ENCODE results near the gene ZNF780B. TPM values are rescaled to one million over a fixed set of nuclear protein-coding genes. Genes with fewer than 3 reads are reported as not detected.

Gene ZNF780B
- total RNA-seq, 1 donor from 2014 or later = 30.5 TPM

DNA sequence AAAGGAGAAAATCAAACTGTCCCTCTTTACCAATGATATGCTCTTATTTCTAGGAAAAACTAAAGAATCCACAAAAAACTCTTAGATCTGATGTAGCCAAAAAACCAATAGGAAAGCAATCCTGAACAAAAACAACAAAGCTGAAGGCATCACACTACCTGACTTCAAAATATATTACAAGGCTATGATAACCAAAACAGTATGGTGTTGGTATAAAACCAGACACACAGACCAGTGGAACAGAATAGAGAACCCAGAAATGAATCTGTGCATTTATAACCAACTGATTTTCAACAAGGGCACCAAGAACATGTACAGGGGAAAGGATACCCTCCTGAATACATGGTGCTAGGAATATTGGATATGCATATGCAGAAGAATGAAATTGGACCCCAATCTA lies 68.9 kb downstream of the ZNF780B start:
- H4K20me1 ChIP-seq (ENCODE audit: low read depth) = no peaks in the 10 kb centered on the region
- peaks cover 87% of the 10 kb centered on the region for H3K79me2 ChIP-seq (ENCODE audit: low read depth)
- no peak overlapping the region for H3K27ac ChIP-seq
- H3K27me3 ChIP-seq = no peaks in the 10 kb centered on the region
- no peaks in the 10 kb centered on the region for H3F3A ChIP-seq (ENCODE audit: low read depth)
- no peak overlapping the region for H2AFZ ChIP-seq (replicated peaks)
- H3K27ac Mint-ChIP-seq = no peak overlapping the region
- H3K4me3 ChIP-seq = no peak overlapping the region
- peaks cover 13% of the 10 kb centered on the region for H3K36me3 ChIP-seq
- H3K9ac ChIP-seq = no peak overlapping the region
- H3K4me3 Mint-ChIP-seq = no peak overlapping the region
- H3K36me3 Mint-ChIP-seq = peaks cover 40% of the 10 kb centered on the region
- H3K4me1 Mint-ChIP-seq = no peaks in the 10 kb centered on the region
- H3K4me1 ChIP-seq = no peaks in the 10 kb centered on the region
- TF ChIP-seq CTCF (IDR thresholded peaks at IDR 0.05) (no peak), EZH2phosphoT487 (IDR thresholded peaks at IDR 0.05) (no peak), EZH2 (IDR thresholded peaks at IDR 0.05) (no peak)
- no peak for DNase-seq (ENCODE audit: low spot score)
- H3K4me2 ChIP-seq = no peak overlapping the region
- no peaks in the 10 kb centered on the region for H3K27me3 Mint-ChIP-seq (ENCODE audit: insufficient read depth, low read depth)
- peaks cover 21% of the 10 kb centered on the region for H3K9me3 ChIP-seq (ENCODE audit: low read depth)
- peaks cover 58% of the 10 kb centered on the region for H3K9me3 Mint-ChIP-seq

GRCh38 chr19:39986643-39987042 lies 69.4 kb downstream of the ZNF780B start:
- no peak overlapping the region for H3K9ac ChIP-seq
- H3K4me2 ChIP-seq = no peak overlapping the region
- Mint-ChIP-seq H3K4me1 (no peaks in the 10 kb centered on the region), H3K9me3 (peaks cover 58% of the 10 kb centered on the region), H3K36me3 (peaks cover 39% of the 10 kb centered on the region), H3K27me3 (ENCODE audit: insufficient read depth, low read depth) (no peaks in the 10 kb centered on the region), H3K27ac (no peak overlapping the region), H3K4me3 (no peak overlapping the region)
- H3K79me2 ChIP-seq (ENCODE audit: low read depth) = peaks cover 83% of the 10 kb centered on the region
- H3K4me1 ChIP-seq = no peaks in the 10 kb centered on the region
- no peaks in the 10 kb centered on the region for H4K20me1 ChIP-seq (ENCODE audit: low read depth)
- H3K4me3 ChIP-seq = no peak overlapping the region
- no peaks in the 10 kb centered on the region for H3K27me3 ChIP-seq
- no peak overlapping the region for H2AFZ ChIP-seq (replicated peaks)
- H3K36me3 ChIP-seq = peaks cover 13% of the 10 kb centered on the region
- no peak for DNase-seq (ENCODE audit: low spot score)
- no peaks in the 10 kb centered on the region for H3F3A ChIP-seq (ENCODE audit: low read depth)
- no peak overlapping the region for H3K27ac ChIP-seq
- H3K9me3 ChIP-seq (ENCODE audit: low read depth) = peaks cover 21% of the 10 kb centered on the region
- TF ChIP-seq EZH2phosphoT487 (IDR thresholded peaks at IDR 0.05) = no peak
- no peak for TF ChIP-seq CTCF (IDR thresholded peaks at IDR 0.05)
- no peak for TF ChIP-seq EZH2 (IDR thresholded peaks at IDR 0.05)

DNA sequence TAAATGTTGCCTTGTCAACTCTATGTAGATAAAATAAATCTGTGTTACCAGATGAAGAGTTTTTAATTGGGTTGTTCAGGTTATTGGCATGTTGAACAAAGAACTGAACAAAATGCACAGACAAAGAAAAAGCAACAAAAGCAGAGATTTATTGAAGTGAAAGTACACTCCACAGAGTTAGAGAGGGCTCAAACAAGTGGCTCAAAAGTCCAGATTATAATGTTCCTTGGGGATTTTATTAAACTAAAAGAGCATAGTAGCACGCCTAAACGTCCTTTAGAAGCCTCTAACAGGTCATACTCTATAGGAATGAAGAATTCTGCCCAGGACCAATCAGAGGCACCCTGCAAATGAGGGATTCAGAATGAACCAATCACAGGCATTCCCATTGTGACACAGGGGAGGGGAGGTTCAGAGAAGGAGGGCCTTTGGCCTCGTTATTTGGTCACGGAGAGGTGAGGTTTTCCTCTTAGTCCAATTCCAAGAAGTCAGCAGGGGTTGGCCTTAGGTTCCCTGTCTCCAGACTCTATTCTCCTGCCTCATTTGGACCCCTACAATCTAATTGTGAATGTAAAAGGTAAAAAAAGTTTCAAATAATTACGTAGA lies 72.2 kb downstream of the ZNF780B start:
- H3K27ac Mint-ChIP-seq = no peak overlapping the region
- Histone ChIP-seq H2AFZ (replicated peaks) (no peak overlapping the region), H3K4me1 (no peaks in the 10 kb centered on the region), H3K9me3 (ENCODE audit: low read depth) (peaks cover 21% of the 10 kb centered on the region), H4K20me1 (ENCODE audit: low read depth) (no peaks in the 10 kb centered on the region), H3K79me2 (ENCODE audit: low read depth) (peaks cover 56% of the 10 kb centered on the region), H3K4me3 (no peak overlapping the region), H3K27ac (no peak overlapping the region), H3K36me3 (peaks cover 13% of the 10 kb centered on the region), H3K9ac (no peak overlapping the region), H3K27me3 (no peaks in the 10 kb centered on the region), H3F3A (ENCODE audit: low read depth) (no peaks in the 10 kb centered on the region), H3K4me2 (no peak overlapping the region)
- peaks cover 50% of the 10 kb centered on the region for H3K9me3 Mint-ChIP-seq
- H3K36me3 Mint-ChIP-seq = peaks cover 54% of the 10 kb centered on the region
- no peak for DNase-seq (ENCODE audit: low spot score)
- TF ChIP-seq EZH2 (IDR thresholded peaks at IDR 0.05) = no peak
- TF ChIP-seq EZH2phosphoT487 (IDR thresholded peaks at IDR 0.05) = no peak
- TF ChIP-seq CTCF (IDR thresholded peaks at IDR 0.05) = no peak
- no peak overlapping the region for H3K4me3 Mint-ChIP-seq
- peaks cover 2% of the 10 kb centered on the region for H3K27me3 Mint-ChIP-seq (ENCODE audit: insufficient read depth, low read depth)
- H3K4me1 Mint-ChIP-seq = no peaks in the 10 kb centered on the region

All from neural progenitor cell (in vitro differentiated cells).